Mucosa of rectum (tissue), 2 donors: ENCODE measurements around the gene VSX1.

Source experiments
- H3K27ac ChIP-seq, 2 donors: one replicate each; pipeline ENCODE4 v1.7.0; 2013; ENCODE audit warnings: inconsistent platforms in 2 of 2, low read depth in 2 of 2, low read length in 2 of 2
- H3K27me3 ChIP-seq, 2 donors: one replicate each; pipeline ENCODE4 v1.7.0; 2013; ENCODE audit warnings: low read length in 2 of 2; ENCODE audit not compliant: control insufficient read depth in 2 of 2, insufficient read depth in 2 of 2
- H3K36me3 ChIP-seq, 2 donors: one replicate each; pipeline ENCODE4 v1.7.0; 2013; ENCODE audit warnings: low read length in 2 of 2; ENCODE audit not compliant: control insufficient read depth in 2 of 2, insufficient read depth in 2 of 2
- H3K4me1 ChIP-seq, 2 donors: one replicate each; pipeline ENCODE4 v1.7.0; 2013; ENCODE audit warnings: low read length in 2 of 2, mild to moderate bottlenecking in 1 of 2; ENCODE audit not compliant: control insufficient read depth in 2 of 2, insufficient read depth in 2 of 2
- H3K4me3 ChIP-seq, 2 donors: one replicate each; pipeline ENCODE4 v1.7.0; 2013; ENCODE audit warnings: low read length in 2 of 2
- H3K9ac ChIP-seq, 2 donors: one replicate each; pipeline ENCODE4 v1.7.0; 2013; ENCODE audit warnings: low read length in 2 of 2, low read depth in 1 of 2, mild to moderate bottlenecking in 1 of 2
- H3K9me3 ChIP-seq, 2 donors: one replicate each; pipeline ENCODE4 v1.7.0; 2013; ENCODE audit warnings: low read length in 2 of 2; ENCODE audit not compliant: control insufficient read depth in 2 of 2
- donor health status: healthy.
- donor health status: Normal muscosa, but diverticular disease.

Gene VSX1

DNA sequence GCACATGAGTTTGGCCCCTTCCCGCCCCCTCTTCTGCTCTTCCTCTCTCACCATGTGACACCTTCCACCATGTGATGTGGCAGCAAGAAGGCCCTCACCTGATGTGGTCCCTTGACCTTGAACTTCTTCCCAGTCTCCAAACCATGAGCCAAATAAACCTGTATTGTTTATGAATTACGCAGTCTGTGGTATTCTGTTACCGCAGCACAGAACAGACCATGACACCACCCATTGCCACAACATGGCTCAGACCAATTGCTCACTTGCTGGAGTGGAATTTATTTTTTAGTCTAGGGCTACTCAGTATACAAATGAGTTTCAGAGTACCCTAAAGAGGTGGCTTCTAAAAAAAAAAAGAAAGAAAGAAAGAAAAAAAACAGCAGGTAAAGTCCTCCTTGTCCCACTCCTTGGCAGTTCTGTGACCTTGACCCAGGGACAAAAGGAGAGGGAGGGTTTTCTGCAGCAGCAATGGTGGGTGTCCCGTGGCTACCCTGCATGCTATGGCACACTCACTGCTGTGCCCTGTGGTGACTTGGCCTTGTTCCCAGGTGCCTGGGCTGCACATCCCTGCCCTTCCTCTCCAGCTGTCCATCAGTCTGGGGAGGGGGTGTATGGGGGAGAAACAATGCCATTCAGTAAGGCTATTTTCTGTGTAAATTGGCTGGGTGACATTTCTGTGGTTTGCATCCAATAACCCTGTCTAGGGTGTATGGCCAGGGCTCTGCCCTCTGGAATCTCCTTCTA lies 5.4 kb upstream of the VSX1 start:
- H3K9me3 ChIP-seq: no peaks in the 10 kb centered on the region
- H3K9ac ChIP-seq: no peak overlapping the region
- H3K27ac ChIP-seq: no peak overlapping the region
- no peaks in the 10 kb centered on the region for H3K4me1 ChIP-seq
- no peaks in the 10 kb centered on the region for H3K36me3 ChIP-seq
- H3K27me3 ChIP-seq: peaks cover 33 to 37% of the 10 kb centered on the region in 2 donors
- no peak overlapping the region for H3K4me3 ChIP-seq

DNA sequence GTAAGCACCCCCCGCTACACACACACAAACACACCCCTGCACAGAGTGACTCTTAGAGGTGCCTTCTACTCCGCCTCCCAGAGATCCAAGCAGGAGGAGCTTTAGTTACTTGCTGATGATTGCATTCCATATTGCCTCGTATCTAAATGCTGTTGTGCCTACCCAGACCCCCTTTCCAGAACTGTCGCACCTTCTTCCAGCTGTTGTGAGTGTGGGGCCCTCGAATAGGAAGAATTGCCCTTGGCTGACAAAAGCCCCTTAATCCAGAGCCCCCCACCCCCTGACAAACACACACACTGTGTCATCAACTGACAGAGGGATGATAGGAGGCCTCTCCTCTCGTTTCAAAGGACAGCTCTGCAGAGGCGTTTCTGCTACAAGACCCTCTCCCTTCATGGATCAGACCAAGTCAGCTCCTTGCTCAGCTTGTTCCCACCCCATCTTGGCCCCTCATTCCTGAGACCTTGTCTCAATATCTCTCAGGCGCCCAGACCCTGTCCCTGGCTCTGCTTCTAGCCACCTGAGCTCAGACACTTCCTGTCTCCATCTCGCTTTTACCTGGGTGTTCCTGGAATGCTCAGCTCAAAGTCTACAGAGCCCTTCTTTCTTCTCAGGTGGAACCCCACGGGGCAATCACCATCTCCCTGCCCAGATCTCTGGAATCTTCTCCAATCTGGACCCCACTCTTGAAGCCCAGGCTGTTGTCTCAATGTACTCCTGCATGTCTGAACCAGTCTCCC lies 4.0 kb upstream of the VSX1 start:
- H3K4me3 ChIP-seq: no peak overlapping the region
- peaks cover 45% of the 10 kb centered on the region in 2 donors for H3K27me3 ChIP-seq
- no peak overlapping the region for H3K27ac ChIP-seq
- H3K9ac ChIP-seq: no peak overlapping the region
- no peaks in the 10 kb centered on the region for H3K9me3 ChIP-seq
- H3K36me3 ChIP-seq: no peaks in the 10 kb centered on the region
- no peaks in the 10 kb centered on the region for H3K4me1 ChIP-seq

- H3K4me1 ChIP-seq: no peaks in the 10 kb centered on the region
- peaks cover 46 to 53% of the 10 kb centered on the region in 2 donors for H3K27me3 ChIP-seq
- no peaks in the 10 kb centered on the region for H3K9me3 ChIP-seq
Measured at GRCh38 chr20:25084626-25085187, 2.8 kb upstream of the VSX1 start.

GRCh38 chr20:25083773-25084625 lies 2.1 kb upstream of the VSX1 start:
- H3K4me3 ChIP-seq: no peak overlapping the region
- peaks cover 0 to 3% of the 10 kb centered on the region in 2 donors for H3K4me1 ChIP-seq
- no peak overlapping the region for H3K27ac ChIP-seq
- H3K36me3 ChIP-seq: no peaks in the 10 kb centered on the region
- no peak overlapping the region for H3K9ac ChIP-seq
- H3K27me3 ChIP-seq: peaks cover 47 to 53% of the 10 kb centered on the region in 2 donors
- no peaks in the 10 kb centered on the region for H3K9me3 ChIP-seq

More at GRCh38 chr20:25084626-25085187, 2.8 kb upstream of the VSX1 start:
- Histone ChIP-seq H3K9ac (no peak overlapping the region), H3K36me3 (no peaks in the 10 kb centered on the region), H3K4me3 (no peak overlapping the region), H3K27ac (no peak overlapping the region)

DNA sequence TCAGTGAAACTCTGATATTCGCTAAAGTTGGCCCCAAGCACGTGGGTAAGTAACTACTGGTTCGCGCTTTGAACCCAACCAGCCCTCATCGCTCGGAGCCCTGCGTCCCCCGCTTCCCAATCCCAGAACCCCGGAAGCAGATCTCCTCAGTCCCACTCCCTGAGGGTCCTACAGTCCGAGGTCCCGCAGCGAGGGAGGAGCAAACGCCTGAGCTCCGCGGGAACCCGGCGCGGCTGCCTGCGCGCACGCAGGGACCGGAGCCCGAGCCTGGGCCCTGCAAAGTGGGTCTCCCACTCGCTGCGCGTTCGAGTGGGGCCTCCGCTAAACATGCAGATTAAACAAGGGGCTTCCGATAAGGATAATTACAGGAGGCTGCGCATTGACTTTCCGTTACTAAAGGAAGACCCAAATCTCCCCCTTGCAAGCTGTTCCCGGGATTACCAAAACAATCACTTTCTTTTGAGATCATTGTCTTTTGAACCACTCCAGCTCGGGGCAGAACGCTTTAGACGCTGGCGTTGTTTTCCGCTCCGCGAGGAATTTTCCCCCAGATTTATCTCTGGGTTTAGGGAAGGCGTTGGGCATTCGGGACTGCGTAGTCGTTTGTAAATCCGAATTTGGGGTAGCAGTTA lies 1.3 kb upstream of the VSX1 start:
- Histone ChIP-seq H3K36me3 (no peaks in the 10 kb centered on the region), H3K27ac (no peak overlapping the region), H3K4me1 (peaks cover 3% of the 10 kb centered on the region in 2 donors), H3K27me3 (peaks cover 52 to 53% of the 10 kb centered on the region in 2 donors), H3K9me3 (no peaks in the 10 kb centered on the region), H3K9ac (no peak overlapping the region), H3K4me3 (no peak overlapping the region)

DNA sequence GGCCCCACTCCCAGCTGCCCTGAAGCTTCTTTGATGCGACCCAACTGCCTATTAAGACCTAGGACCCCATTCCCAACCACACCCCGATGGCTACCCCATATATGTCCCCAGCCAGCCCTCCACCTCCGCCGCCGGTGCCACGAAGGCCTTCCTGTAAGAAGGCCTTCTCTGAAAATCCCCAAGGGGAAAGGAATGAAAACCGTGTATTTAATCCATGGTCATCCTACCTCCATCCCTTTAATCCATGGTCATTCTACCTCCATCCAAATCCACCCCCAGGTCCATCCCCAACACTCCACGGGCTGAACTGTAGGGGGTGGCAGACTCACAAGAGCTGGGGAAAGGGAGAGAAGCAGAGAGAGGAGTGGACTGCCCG lies 545 bp upstream of the VSX1 start:
- H3K9me3 ChIP-seq: no peaks in the 10 kb centered on the region
- no peaks in the 10 kb centered on the region for H3K36me3 ChIP-seq
- H3K9ac ChIP-seq: no peak overlapping the region
- H3K4me1 ChIP-seq: peaks cover 3% of the 10 kb centered on the region in 2 donors
- H3K4me3 ChIP-seq: no peak overlapping the region
- peaks cover 52 to 53% of the 10 kb centered on the region in 2 donors for H3K27me3 ChIP-seq
- no peak overlapping the region for H3K27ac ChIP-seq

GRCh38 chr20:25081065-25081729 lies 744 bp downstream of the VSX1 start:
- Histone ChIP-seq H3K27me3 (peaks cover 51 to 53% of the 10 kb centered on the region in 2 donors), H3K4me1 (peaks cover 3% of the 10 kb centered on the region in 2 donors), H3K9ac (no peak overlapping the region), H3K36me3 (no peaks in the 10 kb centered on the region), H3K9me3 (no peaks in the 10 kb centered on the region), H3K27ac (no peak overlapping the region), H3K4me3 (no peak overlapping the region)

GRCh38 chr20:25079171-25079570 lies 2.8 kb downstream of the VSX1 start:
- Histone ChIP-seq H3K4me1 (peaks cover 3% of the 10 kb centered on the region in 2 donors), H3K9me3 (no peaks in the 10 kb centered on the region), H3K36me3 (no peaks in the 10 kb centered on the region), H3K9ac (no peak overlapping the region), H3K4me3 (no peak overlapping the region), H3K27ac (no peak overlapping the region), H3K27me3 (peaks cover 34 to 42% of the 10 kb centered on the region in 2 donors)

- Histone ChIP-seq H3K9ac (no peak overlapping the region), H3K4me1 (peaks cover 3% of the 10 kb centered on the region in 2 donors)
Measured at GRCh38 chr20:25078662-25079061, 3.3 kb downstream of the VSX1 start.

More at GRCh38 chr20:25078662-25079061, 3.3 kb downstream of the VSX1 start:
- no peak overlapping the region for H3K4me3 ChIP-seq
- no peaks in the 10 kb centered on the region for H3K36me3 ChIP-seq
- H3K27me3 ChIP-seq: peaks cover 31 to 37% of the 10 kb centered on the region in 2 donors
- no peak overlapping the region for H3K27ac ChIP-seq
- no peaks in the 10 kb centered on the region for H3K9me3 ChIP-seq
